ENCODE measurements around the gene THPO.

Gene THPO

DNA sequence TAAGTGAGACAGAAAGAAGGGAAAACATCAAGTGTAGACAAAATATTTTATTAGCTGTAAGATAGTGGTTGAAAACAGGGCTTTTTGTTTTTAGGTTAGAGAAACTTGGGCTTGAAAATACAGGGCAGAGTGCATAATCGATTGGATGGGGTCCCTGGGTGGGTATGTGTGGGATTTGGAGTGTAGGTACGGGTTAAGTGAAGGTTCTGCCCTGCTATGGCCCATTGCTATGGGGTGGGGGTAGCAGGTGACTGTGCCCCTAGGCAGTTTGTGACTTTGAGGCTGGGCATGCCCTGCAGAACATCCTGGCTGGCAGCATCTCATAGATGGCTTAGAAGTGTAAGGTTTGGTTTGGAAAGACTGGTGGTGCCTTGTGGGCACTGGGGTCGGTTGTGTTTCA is 44.3 kb downstream of the THPO start:
- DNase-seq (ENCODE audit: low read depth) = no peak

DNA sequence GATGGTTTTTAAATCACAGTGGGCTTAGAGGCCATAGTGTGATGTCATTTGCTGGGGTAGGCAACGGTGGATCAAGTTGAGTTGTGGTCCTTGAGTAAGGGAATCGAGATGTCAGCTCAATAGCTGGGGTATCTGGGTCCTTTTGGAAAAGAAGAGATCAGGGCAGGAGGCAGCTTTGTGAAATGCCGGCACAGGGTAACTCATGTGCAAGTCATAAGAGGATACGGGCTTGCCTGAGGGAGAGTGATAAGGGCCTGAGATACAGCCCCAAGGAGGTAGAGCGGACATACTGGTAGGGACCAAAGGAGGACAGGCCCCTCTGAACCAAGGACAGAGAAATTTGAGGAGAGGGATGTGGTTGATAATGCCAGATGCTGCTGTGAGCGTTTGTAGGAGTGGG is 44.8 kb downstream of the THPO start:
- DNase-seq (ENCODE audit: low read depth) = no peak

DNA sequence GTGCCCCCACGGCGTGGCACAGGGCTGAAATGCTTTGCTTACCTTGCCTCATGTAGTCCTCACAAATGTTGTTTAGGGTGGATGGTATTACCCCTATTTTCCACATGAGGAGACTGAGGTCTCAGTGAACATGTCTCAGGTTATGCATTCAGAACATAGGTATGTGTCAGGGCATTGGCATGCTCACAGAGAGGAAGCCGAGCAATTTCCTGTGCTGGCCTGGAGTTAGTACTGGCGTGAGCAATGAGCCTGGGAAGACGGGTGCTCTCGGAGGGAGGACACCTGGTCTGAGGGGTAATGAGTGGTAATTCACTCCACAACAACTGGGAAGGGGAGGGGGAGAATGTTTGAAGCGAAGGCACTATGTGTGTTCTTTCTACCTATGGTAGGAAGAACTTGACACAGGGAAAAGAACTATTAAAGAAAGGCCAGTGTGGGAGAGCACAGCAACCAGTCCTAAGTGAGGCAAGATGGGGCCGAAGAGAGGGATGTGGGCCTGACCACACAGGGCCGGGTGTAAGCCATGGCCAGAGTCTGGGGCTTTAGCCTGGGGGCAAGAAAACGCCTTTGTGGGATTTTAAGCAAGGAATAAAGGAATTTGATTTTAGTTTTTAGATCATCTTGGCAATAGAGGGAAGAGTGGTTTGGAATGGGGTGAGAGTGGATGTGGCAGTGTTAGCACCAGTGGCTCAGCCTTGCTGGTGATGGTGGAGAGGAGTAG is 45.5 kb downstream of the THPO start:
- DNase-seq (ENCODE audit: low read depth) = no peak

GRCh38 chr3:184328516-184328915 is 49.5 kb downstream of the THPO start:
- DNase-seq (ENCODE audit: low read depth) = no peak

DNA sequence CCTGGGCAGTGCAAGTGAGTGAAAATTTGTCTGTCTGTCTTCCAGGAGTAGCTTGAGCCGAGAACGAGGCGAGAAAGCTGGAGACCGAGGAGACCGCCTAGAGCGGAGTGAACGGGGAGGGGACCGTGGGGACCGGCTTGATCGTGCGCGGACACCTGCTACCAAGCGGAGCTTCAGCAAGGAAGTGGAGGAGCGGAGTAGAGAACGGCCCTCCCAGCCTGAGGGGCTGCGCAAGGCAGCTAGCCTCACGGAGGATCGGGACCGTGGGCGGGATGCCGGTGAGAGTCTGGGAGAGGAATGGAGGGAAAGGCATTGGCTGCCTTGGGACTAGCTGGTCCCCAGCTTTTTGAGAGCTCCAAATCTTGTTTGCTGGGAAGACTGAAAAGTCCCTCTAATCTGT is 50.8 kb downstream of the THPO start:
- no peak for DNase-seq (ENCODE audit: low read depth)

GRCh38 chr3:184325715-184326369 is 52.2 kb downstream of the THPO start:
- DNase-seq (ENCODE audit: low read depth) = peak; percentile 21

GRCh38 chr3:184325269-184325668 is 52.7 kb downstream of the THPO start:
- no peak for DNase-seq (ENCODE audit: low read depth)

- no peak for DNase-seq (ENCODE audit: low read depth)
These were observed 54.3 kb downstream of the THPO start for GRCh38 chr3:184323696-184324095.

- DNase-seq (ENCODE audit: low read depth) = no peak
These were observed 55.1 kb downstream of the THPO start for GRCh38 chr3:184322731-184323487.
